A673 (cell line): Measurements from ENCODE around the gene GRK1.

Experiments
- CTCF ChIP-seq: fragments of 300-800, 200-600 bp; sonication (generic); conservative IDR thresholded peaks from 2 replicates; pipeline ENCODE4 v1.5.1; 2017; ENCODE audit warnings: low read depth, mild to moderate bottlenecking, antibody characterized with exemption, low read length, moderate library complexity, mixed read lengths
- EZH2 ChIP-seq: fragments of 200-600 bp; sonication (generic); IDR thresholded peaks from 2 replicates; pipeline ENCODE4 v1.6.1; 2017; ENCODE audit warnings: borderline replicate concordance, low read depth, mild to moderate bottlenecking, mixed read lengths, antibody characterized with exemption, low read length; ENCODE audit not compliant: poor library complexity, severe bottlenecking

DNA sequence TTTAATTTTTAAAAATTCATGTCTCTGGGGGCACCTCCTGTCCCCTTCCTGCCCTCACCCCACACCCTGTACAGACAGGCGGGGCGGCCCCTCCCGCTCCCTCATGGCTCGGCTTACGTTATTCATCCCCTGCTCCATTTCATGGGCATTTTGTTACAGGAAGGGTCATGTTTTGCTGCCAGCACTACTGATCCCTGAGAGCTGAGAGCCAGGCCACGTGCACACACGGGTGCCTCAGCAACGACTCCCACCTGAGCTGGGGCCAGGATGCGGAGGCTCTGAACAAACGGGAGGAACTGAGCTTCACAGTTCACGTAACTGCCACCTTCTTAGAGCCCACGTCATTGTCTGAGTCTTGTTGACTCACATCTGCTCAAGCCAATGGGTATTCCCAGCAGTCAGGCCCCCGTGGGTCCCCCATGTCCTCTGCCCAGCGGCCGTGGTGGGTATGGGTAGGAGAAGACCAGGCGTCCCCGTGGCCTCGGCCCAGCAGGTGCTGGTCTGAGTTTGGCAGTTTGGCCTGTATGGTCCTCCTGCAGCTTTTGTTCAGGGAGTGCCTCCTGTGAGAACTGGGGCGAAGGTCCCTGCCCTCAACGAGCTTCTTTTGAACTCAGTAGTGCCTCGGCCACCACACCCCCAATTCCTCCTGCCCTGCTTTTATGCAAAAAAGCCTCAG lies 75.6 kb downstream of the GRK1 start:
- no peak for TF ChIP-seq EZH2
- TF ChIP-seq CTCF, result no peak
